Upper lobe of left lung (tissue), 4 donors: ENCODE data around the gene NDUFAF2.

Source experiments
- CTCF ChIP-seq, 6 experiments: fragments of 450-650 bp in 4 of 6; fragments of 200-600 bp in 2 of 6; sonication (generic) in 2 of 6; IDR thresholded peaks; one replicate each; pipeline ENCODE4 v1.5.1; 2016 to 2019; ENCODE audit warnings: antibody characterized with exemption in 6 of 6
- EP300 ChIP-seq, 4 donors: sonication (generic); formaldehyde crosslinking; IDR thresholded peaks; one replicate each; pipeline ENCODE4 v1.5.1; 2017; ENCODE audit warnings: antibody characterized with exemption in 4 of 4, control low read depth in 2 of 4
- POLR2A ChIP-seq, 4 donors: fragments of 450-650 bp; IDR thresholded peaks; one replicate each; pipeline ENCODE4 v1.5.1; 2016 to 2017; ENCODE audit warnings: antibody characterized with exemption in 4 of 4, mild to moderate bottlenecking in 2 of 4

GRCh38 chr5:60996368-60996767, 51.4 kb downstream of the NDUFAF2 start:
- TF ChIP-seq CTCF (IDR thresholded peaks at IDR 0.05), result no peak
- TF ChIP-seq EP300 (IDR thresholded peaks at IDR 0.05), result no peak
- TF ChIP-seq POLR2A (IDR thresholded peaks at IDR 0.05), result no peak
